Measurements from ENCODE around the gene TXNRD2.
A peak's percentile ranks its signal among the peaks of the same experiment; 100 is the strongest.

Gene TXNRD2

DNA sequence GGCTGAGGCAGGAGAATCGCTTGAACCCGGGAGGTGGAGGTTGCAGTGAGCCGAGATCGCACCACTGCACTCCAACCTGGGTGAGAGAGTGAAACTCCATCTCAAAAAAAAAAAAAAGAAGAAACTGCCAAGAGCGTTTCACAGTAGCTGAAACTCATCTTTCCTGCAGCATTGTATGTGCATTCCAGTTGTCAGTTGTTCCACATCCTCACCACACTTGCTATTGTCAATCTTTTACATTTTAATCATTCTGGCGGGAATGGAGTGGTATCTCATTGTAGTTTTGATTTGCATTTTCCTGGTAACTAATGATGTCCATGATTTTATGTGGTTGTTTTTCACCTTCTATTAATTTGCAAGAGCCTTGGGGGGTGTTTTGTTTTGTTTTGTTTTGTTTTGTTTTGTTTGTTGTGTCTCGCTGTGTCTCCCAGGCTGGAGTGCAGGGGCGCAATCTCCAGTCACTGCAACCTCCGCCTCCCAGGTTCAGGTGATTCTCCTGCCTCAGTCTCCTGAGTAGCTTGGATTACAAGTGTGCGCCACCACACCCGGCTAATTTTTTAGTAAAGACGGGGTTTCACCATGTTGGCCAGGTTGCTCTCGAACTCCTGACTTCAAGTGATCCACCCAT, 78.9 kb downstream of the TXNRD2 start:
- DNase-seq (ENCODE audit: low read depth) = no peak

DNA sequence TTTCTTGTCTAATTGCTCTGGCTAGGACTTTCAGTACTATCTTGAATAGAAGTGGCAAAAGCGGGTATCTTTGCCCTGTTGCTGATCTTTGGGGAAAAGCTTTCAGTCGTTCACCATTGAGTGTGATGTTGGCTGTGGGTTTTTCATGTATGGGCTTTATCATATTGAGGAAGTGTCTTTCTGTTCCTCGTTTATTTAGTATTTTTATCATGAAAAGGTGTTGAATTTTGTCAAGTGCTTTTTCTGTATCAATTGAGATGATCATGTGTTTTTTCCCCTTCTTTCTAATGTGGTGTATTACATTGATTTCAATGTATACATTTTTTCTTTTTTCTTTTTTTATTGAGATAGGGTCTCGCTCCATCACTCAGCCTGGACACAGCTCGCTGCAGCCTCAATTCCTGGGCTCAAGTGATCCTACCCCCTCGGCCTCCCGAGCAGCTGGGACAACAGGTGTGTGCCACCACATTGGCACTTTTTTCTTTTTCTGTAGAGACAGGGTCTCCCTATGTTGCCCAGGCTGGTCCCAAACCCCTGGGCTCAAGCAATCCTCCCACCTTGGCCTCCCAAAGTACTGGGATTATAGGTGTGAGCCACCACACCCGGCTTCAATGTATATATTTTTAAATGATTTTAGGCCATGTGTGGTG, 81.6 kb downstream of the TXNRD2 start:
- DNase-seq (ENCODE audit: low read depth) = no peak

DNA sequence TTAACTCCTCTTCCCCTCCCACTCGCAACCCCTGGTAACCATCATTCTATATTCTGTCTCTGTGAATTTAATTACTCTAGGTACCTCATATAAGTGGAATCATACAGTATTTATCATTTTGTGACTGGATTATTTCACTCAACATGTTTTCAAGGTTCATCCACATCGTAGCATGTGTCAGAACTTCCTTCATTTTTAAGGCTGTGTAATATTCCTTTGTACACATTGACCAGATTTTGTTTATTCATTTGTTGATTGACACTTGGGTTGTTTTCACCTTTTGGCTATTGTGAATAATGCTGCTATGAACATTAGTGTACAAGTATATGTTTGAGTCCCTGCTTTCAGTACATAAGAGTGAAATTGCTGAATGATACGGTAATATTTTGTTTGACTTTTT, 84.2 kb downstream of the TXNRD2 start:
- no peak for DNase-seq (ENCODE audit: low read depth)

DNA sequence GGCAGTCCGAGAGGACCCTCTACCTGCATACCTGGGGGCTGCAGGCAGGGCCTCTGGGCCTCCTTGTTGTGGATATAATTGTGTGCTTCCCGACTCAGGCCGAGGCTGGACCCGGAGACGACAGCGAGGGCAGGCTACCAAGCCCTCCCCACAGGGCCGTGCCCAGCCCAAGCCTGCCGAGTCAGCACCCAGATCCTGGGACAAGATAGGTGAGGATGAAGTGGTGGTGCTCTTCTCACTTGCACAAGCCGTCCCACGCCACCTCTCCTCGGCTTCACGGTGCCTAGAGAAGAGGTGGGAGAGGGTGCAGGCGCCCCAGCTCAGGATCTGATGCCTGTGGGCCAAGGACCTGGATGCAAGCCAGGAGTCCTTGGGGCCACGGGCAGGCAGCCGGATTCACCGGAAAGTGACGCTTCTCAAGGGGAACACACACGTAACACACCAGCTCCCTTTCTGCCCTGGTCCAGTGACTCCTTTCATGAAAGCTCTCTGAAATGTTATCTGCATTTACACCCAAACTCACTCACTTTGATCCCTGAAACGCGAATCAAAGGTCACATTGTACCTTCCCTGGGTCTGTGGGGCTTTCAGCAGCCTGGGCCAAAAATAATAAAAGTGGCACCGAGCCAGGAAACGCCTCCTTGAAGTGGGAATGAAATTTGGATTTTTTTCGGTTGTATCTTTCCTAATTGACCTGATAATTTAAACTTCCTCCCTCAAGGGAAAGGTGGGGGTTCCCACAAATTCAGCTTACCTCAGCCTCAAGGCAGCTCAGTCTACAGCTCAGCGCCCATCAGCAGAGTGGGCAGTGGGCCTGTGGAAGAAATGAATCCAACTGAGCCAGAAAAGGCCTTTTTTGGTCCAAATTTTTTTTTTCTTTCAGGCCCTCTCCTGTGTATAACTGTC, 85.9 kb downstream of the TXNRD2 start:
- DNase-seq (ENCODE audit: low read depth) = peak; percentile 23

DNA sequence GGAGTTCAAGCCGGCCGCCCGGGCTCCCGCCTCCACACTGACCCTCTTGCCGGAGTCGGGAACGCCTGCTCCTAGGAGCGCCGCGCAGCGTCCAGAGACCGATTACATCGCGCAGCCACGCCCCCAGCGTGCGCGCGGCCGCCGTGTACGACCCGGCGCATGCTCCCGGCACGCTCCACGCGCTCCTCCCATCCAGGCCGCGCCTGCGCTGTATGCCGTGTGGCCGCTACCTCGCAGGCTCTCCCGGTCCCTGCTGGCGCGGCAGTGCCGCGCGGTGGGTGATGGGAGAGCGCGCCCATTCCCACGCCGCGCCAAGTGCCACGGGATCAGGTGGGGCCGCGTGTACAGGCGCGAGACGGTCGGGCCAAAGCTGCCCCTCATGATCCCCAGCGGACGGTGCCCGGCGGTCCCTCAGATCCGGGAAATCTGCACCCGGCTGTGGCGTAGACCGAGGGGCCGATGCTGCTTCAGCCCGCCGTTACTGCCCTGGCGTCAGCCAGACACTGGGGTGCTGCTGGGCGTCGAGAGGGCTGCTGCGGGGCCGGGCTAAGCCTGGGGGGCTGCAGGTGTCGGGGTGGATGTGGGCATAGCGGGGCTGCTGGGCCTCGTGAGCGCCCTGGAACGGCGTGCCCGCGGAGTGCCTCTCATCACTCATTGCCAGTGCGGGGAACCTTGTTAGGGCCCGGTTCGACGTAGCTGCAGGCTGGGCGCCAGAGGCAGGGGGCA, 86.7 kb downstream of the TXNRD2 start, which contains the start of the genes GNB1L and RTL10:
TSS of gene GNB1L (minus strand) at position 97 of the 726 bp plus-strand sequence. CDS start 33,519 bp downstream, outside the sequence.
TSS of gene RTL10 (minus strand) at position 97 of the 726 bp plus-strand sequence. CDS start 2,613 bp downstream, outside the sequence.
- DNase-seq (ENCODE audit: low read depth) = peak; percentile 94

DNA sequence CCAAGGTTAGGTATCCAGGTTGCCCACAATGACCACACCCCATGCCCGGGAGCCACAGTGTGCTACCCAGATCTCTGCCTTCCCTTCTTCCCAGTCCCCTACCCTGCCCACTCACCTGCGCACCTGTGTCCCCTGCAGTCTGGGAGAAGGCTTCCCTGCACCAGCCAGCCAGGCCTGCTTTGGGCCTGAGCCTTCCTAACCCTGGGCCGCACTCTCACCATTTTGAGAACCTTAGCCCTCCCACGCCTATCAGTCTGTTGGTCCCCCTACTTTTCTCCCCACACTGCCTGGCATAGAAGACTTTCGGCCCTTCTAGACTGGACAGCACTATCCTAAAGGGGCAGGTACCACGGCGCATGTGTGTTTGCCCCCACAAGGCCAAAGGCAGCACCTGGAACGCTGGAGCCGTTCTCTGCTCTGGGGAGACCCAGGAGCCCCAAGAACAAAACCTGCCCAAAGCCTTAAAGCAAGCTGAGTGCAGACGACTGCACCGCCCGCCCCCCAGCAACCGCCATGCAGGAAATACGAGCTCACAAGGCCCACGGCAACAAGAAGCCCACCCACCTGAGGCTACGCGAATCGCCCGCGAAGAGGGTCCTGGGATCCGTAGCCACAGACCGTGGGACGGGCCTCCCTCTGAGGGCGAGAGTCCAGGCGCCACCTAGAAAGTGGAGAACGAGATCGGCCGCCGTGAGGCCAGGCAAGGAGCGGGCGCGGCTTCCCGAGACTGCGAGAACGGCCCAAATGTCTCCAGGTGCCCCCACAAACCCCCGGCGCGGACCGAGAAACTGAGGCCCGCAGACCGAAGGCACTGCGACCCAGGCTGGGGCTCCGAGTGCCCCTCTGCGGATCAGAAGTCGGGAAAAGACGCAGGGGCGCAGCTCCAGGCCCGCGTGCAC, 87.5 kb downstream of the TXNRD2 start:
- no peak for DNase-seq (ENCODE audit: low read depth)

DNA sequence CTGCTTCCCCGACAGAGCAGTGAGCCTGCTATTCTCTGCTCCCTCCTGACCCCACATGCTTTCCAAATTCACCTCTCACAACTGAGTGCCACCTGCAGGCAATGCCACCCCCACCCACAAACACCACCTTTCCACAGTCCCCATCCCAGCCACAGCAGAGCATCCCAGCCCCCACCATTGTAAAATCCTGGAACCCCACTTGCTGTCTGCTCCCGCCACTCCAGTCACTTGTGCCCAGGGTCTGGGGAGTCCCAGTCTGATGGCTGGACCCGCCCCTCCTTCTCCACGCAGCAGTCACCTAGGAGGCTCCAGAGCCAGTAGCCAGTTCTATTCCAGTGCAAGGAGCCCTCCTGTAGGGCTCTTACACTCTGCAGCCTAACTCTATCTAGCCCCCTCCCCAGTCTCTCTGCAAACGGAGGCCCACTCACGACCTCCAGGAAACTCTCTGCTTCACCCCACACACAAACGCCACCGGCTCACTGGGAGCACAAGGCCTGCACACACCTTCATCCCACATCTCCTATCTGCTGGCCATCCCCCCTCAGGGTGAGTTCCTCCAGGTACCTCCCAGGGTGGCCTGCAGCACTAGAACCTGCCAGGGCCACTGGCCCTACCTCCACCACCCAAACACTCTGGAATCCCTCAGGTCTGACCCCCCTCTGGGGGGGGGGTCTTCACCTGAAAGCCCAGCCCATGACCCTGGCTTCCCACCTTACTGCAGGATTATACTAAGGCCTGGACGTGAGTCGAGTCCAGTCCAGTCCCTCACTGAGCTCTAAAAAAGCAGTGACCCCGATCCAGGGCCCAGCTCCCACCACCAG, 88.3 kb downstream of the TXNRD2 start:
- DNase-seq (ENCODE audit: low read depth) = no peak

DNA sequence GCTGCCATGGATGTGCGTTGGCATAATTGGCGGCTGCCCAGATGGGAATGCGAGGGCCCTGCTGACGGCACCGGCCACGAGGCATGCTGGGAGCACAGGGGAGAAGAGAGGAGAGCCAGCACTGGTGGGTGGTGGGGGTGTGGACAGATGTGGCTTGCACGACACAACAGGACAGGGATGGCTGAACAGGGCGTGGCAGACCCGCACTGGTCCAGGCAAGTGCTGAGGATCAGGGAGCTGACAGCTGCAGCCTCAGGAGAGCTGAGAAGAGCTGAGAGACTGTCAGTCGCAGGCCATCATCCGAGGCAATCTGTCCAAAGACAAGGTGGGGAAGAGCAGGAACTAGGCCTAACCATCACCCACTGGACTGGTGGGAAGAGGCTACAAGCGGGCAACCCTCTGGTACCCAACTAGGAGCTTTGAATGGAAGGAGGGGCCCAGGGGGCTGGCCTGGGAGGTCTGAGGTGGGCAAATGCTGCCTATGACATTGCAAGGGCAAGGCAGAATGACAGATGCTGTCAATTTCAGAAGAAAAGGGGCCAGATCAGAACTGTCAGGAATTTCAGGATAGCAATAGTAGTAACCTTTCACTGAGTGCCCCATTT, 89.3 kb downstream of the TXNRD2 start:
- no peak for DNase-seq (ENCODE audit: low read depth)

DNA sequence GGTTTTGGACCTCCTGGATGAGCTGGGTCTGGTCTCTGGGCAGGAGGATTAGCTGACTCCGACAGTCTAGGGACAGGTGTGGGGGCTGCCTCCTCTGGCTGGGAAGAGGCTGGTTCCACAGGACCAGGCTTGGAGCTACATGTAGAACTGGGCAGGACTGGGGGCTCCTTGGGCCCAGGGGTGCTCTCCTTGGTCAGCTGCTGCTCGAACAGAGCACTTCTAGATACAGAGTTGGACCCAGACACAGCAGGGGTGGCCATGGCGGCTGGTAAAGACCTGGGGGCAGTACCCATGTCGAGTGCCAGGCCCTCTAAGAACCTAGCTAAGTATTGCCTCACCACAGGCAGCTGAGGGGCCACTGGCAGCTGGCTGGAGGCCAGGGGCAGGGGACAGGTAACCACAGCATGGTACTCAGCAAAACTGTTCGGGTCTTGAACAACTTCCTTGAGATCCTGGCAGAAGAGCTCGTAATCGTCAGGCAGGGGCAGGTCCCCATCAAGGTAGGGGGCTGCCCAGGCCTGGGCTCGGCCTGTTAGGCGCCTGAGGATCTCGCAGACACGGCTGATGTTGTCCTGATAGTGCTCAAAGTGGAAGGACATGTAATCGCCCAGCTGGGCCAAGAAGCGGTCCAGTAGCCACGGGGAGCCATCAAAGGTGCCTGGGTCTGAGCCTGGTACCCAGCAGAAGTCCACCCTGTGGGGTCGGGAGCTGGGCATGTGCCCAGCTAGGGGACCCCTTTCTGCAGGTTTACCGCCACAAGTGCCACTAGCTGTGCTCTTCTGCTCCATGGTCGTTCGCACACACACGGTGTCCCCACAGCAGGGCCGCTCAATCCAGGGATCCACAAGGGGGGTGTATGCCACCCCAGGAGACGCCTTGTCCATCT, 90.1 kb downstream of the TXNRD2 start:
- DNase-seq (ENCODE audit: low read depth) = no peak

DNA sequence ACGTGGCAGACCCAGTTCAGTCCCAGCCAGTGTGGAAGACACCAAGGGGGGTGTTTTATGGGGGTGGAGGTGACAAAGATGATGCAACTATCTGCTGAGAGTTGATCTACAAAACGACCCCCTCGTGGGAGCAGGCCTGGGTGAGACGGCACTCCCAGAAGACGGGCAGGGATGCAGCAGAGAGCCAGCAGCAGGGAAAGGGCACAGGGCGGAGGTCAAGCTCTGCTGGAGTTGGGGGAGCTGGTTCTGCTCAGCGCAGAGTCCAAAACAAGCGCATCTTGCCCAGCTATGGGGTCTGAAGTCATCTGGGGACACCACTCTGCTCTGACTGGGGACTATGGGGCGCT, 90.9 kb downstream of the TXNRD2 start:
- DNase-seq (ENCODE audit: low read depth) = no peak

DNA sequence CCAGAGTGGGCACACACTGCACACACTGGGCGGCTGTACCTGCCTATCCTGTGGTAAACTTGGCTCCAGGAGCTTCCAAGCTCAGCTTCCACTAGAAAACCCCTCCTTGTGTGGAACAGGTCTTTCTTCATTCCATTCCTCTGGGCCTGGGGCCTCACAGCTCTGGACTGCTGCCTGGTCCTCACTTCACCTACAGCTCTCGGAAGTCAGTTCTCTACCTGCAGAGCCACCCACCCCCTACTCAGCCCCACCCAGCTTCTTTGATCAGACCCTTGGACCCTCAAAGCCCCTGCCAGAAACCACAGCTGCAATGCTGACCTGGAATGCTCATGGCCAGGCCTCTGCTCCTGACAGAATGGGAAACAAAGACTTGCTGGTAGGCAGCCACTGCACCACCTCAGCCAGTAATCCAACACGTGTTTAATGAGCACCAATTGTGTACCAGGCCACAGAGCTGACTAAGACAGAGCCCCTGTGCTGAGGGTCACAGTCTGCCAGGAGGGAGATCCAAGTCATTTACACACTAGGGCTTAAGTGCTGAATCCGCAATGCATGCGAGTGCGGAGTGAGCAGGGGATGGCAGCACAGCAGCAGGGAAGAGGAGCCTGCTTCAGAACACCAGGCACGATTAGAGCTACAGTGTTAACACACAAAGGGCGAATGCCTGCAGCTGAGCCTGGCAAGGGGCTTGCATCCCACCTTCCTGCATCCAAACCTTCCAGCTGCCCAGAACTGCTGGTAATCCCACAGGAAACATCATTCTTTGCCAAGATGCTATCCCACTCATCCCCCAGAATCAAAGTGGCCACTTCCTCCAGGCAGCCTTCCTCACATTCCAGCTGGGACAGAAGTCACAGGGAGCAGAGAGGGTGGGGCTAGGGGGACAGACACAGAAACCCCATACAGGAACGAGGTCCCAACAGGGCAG, 91.5 kb downstream of the TXNRD2 start:
- DNase-seq (ENCODE audit: low read depth) = no peak

DNA sequence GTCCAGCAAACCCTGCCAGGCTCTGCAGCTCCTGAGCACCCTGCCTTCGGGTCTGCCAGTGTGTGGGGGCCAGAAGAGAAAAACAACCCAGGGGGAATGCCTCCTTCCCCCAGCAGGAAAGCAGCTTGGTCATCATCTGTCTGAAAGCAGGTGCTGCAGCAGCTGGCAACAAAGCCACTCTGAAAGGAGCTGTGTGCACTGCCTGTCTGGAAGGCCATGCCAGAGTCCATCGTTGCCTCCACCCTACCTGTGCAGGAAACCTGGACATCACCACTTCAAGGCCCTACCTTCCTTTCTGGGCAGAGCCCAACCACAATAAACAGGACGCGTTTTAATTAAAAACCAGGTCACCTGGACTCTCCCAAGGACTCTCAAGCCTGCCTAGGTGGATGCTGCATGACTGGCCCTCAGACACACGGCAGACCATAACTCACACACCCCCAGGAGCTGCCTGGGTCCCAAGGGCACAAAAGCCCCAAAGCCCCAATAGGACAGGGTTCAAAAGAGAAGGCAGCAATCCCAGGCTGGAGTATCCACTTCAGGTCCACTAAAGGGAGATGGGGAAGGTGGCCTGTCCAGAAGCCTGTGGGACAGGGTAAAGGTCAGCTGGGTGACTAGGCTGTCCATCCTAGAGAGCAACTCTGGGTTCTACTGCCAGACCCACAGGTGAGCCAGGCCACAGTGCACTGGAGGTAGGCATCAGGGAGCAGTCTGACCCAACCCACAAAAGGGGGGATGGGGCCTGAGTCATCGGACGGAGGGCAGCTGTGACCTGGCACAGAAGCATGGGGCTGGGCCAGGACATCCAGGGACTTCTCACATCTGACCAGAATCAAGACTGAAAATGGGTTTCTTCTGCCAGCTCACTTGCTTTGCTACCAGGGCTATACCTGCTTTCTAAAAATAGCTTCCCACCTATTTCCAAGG, 93.1 kb downstream of the TXNRD2 start:
- DNase-seq (ENCODE audit: low read depth) = no peak

DNA sequence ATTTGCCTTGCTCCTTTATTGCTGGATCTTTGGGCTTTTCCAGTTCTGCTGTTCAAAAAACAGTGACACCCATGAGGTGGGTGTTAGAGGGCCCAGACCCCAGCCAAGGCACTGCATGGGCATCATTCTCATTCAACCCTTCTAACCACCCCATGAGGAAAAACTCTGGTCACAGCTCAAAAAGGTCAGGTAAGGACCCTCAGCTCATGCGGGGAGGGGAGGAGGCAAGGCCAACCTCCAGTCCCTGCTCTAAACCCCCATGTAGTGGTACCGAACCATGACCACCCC, 94.3 kb downstream of the TXNRD2 start:
- no peak for DNase-seq (ENCODE audit: low read depth)

DNA sequence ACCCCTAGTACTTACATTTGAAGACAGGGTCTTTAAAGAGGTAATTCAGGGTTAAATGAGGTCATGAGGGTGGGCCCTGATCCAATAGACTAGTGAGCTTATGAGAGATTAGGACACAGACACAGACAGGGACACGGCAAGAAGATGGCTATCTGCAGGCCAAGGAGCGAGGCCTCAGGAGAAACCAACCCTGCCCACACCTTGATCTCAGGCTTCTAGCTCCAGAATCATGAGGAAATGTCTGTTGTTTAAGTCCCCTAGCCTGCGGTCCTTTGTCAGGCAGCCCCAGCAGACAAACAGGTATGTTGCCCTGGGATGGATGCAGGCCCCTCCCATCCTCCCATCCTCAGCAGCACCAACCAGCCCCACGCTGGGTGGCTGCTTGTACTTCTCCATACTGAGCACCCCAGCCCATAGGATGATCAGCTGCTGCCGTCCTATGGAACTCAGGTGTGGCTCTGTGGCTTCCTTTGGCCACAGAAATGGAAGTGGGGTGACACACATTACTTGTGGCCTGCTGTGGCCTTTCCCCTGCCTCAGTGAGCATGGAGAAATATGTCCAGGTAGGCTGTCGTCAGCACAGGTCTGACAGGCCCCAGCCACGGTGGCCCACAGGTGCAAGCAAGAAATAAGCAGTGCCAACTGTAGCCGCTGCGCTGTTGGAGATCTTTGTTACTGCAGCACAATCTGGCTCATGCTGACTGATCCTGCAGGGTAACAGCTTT, 94.8 kb downstream of the TXNRD2 start:
- DNase-seq (ENCODE audit: low read depth) = no peak

DNA sequence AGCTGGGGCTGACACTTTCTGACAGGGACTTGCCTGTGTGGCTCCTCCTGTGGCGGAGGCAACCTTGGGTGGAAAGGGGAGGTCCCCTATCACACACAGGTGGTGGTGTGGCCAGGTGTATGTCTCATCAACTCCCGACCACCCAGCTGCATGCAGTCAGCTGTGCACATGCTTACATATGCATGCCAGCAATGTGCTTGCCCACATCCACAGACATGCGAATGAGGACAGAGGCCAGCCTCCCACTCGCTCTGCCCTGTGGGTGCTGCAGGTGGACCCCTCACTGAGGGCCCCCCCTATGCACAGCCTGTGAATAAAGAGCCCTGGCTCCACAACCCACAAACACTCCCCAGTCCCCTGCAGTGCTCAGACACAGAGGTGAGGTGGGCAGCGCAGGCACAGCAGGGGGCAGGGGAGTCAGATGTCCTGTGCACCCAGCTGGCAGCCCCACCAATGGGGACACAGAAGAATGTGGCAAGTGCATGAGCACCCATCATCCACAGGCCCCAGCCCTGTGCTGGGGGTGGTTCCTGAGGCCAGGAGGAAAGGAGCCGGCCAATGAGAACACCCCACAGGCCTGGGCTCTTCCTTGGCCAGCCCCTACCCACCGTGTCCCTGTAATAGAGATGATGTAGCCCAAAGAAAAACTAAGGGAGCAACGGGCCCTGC, 96.4 kb downstream of the TXNRD2 start:
- no peak for DNase-seq (ENCODE audit: low read depth)
